PC-9 (cell line): ENCODE results near the gene TMEM165.

Experiments used
- EZH2 ChIP-seq: fragments of 200-600 bp; sonication (generic); IDR thresholded peaks from 2 replicates; pipeline ENCODE4 v1.8.0; 2017; ENCODE audit warnings: antibody characterized with exemption, low read depth
- TF ChIP-seq, protein P1 (sequence below): fragments of 200-600 bp; sonication (generic); conservative IDR thresholded peaks from 2 replicates; pipeline ENCODE4 v1.6.1; 2017; ENCODE audit warnings: mixed run types, antibody characterized with exemption, mild to moderate bottlenecking, moderate library complexity

DNA sequence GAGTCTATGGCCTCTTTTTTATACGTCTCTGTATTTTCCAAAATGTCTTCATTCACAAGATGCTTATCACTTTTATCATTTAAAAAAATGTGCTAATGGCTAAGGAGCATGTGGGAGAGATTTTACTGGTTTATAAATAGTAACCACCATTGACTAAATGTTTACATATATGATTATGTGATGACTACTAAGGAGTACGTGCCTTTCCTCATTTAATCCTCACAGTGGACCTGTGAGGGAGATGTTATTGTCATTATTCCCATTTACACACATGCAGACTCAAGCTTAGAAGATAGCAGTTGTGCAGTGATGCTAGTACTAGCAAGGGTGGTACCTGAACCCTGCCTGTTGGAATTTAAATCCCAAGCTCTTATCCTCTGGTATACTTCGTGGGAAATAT lies 47.3 kb upstream of the TMEM165 start:
- TF ChIP-seq, protein P1, sequence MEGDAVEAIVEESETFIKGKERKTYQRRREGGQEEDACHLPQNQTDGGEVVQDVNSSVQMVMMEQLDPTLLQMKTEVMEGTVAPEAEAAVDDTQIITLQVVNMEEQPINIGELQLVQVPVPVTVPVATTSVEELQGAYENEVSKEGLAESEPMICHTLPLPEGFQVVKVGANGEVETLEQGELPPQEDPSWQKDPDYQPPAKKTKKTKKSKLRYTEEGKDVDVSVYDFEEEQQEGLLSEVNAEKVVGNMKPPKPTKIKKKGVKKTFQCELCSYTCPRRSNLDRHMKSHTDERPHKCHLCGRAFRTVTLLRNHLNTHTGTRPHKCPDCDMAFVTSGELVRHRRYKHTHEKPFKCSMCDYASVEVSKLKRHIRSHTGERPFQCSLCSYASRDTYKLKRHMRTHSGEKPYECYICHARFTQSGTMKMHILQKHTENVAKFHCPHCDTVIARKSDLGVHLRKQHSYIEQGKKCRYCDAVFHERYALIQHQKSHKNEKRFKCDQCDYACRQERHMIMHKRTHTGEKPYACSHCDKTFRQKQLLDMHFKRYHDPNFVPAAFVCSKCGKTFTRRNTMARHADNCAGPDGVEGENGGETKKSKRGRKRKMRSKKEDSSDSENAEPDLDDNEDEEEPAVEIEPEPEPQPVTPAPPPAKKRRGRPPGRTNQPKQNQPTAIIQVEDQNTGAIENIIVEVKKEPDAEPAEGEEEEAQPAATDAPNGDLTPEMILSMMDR, result no peak
- TF ChIP-seq EZH2, result no peak
